SK-N-SH (cell line): ENCODE data around the gene ESRRA.

Experiments used
- NFIC ChIP-seq: IDR thresholded peaks from 2 replicates; pipeline ENCODE4 v1.4.0; 2012; ENCODE audit warnings: borderline replicate concordance
- TF ChIP-seq, protein P1 (sequence below): fragments of 200-600 bp; sonication (generic); IDR thresholded peaks from 2 replicates; pipeline ENCODE4 v1.6.1; 2017; ENCODE audit warnings: antibody characterized with exemption, mild to moderate bottlenecking, moderate library complexity
- TF ChIP-seq, protein P2 (sequence below): IDR thresholded peaks from 2 replicates; pipeline ENCODE4 v1.4.0; 2012; ENCODE audit warnings: low read depth

DNA sequence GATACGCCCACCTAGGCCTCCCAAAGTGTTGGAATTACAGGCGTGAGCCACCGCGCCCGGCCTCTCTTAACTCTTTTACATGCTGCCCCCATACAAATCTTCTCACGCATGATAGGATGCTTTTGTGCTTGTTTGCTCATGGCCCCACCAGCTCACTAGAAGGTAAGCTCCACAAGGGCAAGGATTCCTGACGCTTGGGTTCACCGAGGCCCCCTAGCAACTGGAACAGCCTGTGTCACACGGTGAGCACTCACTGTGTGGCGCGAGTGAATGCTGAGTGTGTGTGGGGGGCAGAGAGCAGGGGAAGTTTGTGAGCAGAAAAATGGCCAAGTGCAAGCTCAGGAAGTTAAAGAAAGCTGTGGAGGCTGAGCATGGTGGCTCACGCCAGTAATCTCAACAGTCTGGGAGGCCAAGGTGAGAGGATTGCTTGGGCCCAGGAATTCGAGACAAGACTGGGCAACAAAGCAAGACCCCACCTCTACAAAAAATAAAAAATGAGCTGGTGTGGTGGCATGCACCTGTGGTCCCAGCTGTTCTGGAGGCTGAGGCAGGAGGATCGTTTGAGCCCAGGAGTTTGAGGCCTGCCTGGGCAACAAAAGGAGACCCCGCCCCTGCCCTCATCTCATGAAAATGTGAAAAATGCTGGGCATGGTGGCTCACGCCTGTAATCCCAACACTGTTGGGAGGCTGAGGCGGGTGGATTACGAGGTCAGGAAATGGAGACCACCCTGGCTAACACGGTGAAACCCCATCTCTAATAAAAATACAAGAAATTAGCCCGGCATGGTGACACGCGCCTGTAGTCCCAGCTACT lies 23.2 kb upstream of the ESRRA start:
- TF ChIP-seq, protein P1, sequence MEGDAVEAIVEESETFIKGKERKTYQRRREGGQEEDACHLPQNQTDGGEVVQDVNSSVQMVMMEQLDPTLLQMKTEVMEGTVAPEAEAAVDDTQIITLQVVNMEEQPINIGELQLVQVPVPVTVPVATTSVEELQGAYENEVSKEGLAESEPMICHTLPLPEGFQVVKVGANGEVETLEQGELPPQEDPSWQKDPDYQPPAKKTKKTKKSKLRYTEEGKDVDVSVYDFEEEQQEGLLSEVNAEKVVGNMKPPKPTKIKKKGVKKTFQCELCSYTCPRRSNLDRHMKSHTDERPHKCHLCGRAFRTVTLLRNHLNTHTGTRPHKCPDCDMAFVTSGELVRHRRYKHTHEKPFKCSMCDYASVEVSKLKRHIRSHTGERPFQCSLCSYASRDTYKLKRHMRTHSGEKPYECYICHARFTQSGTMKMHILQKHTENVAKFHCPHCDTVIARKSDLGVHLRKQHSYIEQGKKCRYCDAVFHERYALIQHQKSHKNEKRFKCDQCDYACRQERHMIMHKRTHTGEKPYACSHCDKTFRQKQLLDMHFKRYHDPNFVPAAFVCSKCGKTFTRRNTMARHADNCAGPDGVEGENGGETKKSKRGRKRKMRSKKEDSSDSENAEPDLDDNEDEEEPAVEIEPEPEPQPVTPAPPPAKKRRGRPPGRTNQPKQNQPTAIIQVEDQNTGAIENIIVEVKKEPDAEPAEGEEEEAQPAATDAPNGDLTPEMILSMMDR: no peak
- TF ChIP-seq, protein P2, sequence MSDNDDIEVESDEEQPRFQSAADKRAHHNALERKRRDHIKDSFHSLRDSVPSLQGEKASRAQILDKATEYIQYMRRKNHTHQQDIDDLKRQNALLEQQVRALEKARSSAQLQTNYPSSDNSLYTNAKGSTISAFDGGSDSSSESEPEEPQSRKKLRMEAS: no peak
- TF ChIP-seq NFIC: no peak
